GM12801 (cell line): ENCODE data around the gene PTPRG.

Experiments
- CTCF ChIP-seq: IDR thresholded peaks from one replicate; pipeline ENCODE4 v1.5.1; 2011; ENCODE audit warnings: control low read depth; ENCODE audit not compliant: insufficient read length; ENCODE audit errors: extremely low read depth

Gene PTPRG

GRCh38 chr3:62203152-62203551 is 641.8 kb downstream of the PTPRG start:
- no peak for TF ChIP-seq CTCF

GRCh38 chr3:62203561-62203960 is 642.2 kb downstream of the PTPRG start:
- TF ChIP-seq CTCF, result no peak

GRCh38 chr3:62207197-62207596 is 645.8 kb downstream of the PTPRG start:
- TF ChIP-seq CTCF, result no peak

- no peak for TF ChIP-seq CTCF
Measured at GRCh38 chr3:62208385-62208784, 647.0 kb downstream of the PTPRG start.

- TF ChIP-seq CTCF, result no peak
Measured at GRCh38 chr3:62209101-62209500, 647.7 kb downstream of the PTPRG start.

DNA sequence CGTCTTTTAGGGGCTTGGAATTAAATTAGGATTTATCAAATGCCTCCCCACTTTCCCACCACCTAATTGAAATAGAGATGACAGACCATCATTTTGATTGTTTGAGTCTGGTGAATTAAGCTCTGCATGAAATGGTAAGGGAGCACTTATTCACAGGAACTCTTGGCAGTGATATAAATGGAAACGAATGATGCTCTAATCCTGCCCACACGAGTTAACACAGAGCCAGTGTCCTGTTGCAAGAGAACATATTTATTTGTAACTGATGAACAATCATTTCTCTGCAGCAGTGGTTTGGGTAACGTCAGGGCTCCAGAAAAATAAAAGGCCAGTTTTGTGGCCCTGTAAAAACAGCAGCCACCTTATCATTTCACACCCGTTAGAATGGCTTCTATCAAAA is 648.6 kb downstream of the PTPRG start:
- TF ChIP-seq CTCF, result no peak

GRCh38 chr3:62211675-62212429 is 650.5 kb downstream of the PTPRG start:
- no peak for TF ChIP-seq CTCF

- TF ChIP-seq CTCF, result no peak
Measured at GRCh38 chr3:62214850-62215249, 653.5 kb downstream of the PTPRG start.
